Endothelial cell of umbilical vein (primary cell): Measurements from ENCODE around the gene SLMAP. TPM values are rescaled to one million over a fixed set of nuclear protein-coding genes. Genes with fewer than 3 reads are reported as not detected.

Source experiments
- BruUV-seq: library from RNA; stranded (reverse); fragments of 400-500 nt; replicated peaks from 2 replicates; lab custom pipeline; 2021; lab: Mats Ljungman, UMichigan
- CTCF ChIA-PET: fragments of 300-600, 350-600 bp; sonication (Branson Sonifier 250); formaldehyde crosslinking; loops from one replicate; lab custom pipeline; 2021; ENCODE audit warnings: antibody characterized with exemption, inconsistent platforms; lab: Charles Lee
- POLR2A ChIA-PET: fragments of 300-600, 350-600 bp; sonication (Branson Sonifier 250); formaldehyde crosslinking; loops from one replicate; lab custom pipeline; 2021; ENCODE audit warnings: antibody characterized with exemption, inconsistent platforms; lab: Charles Lee
- DNase-seq: peaks from one replicate; pipeline ENCODE4 v3.0.0-alpha.2; 2011; ENCODE audit warnings: low read depth, low spot score
- FAIRE-seq: peaks from 2 replicates; lab custom pipeline; 2011; peaks lifted over from hg19 to GRCh38; lab: Jason Lieb, UNC
- H2AFZ ChIP-seq: 2 replicates; pipeline ENCODE4 v1.6.0; 2012; ENCODE audit warnings: low read depth, low read length, control low read depth, inconsistent platforms
- H3K27ac ChIP-seq: 2 replicates; pipeline ENCODE4 v1.5.1; 2011; ENCODE audit warnings: low read depth, mild to moderate bottlenecking, control low read depth, low read length, moderate library complexity; ENCODE audit not compliant: insufficient read depth
- H3K27me3 ChIP-seq, 2 experiments: 2 replicates each; pipeline versions ENCODE4 v1.6.0 to v1.6.1; 2011; ENCODE audit warnings: low read length in 2 of 2, mixed read lengths in 1 of 2; ENCODE audit not compliant: control insufficient read depth in 2 of 2, insufficient read depth in 2 of 2
- H3K36me3 ChIP-seq, 2 experiments: 2 replicates in 1 of 2; 3 replicates in 1 of 2; pipeline ENCODE4 v1.5.1; 2011; ENCODE audit warnings: low read length in 2 of 2, mild to moderate bottlenecking in 1 of 2, moderate library complexity in 1 of 2; ENCODE audit not compliant: control insufficient read depth in 2 of 2, insufficient read depth in 2 of 2; ENCODE audit errors: extremely low read depth in 1 of 2
- H3K4me1 ChIP-seq: 3 replicates; pipeline ENCODE4 v1.5.1; 2011; ENCODE audit warnings: mild to moderate bottlenecking, low read length; ENCODE audit not compliant: control insufficient read depth, insufficient read depth; ENCODE audit errors: extremely low read depth
- H3K4me2 ChIP-seq: 2 replicates; pipeline ENCODE4 v1.6.1; 2011; ENCODE audit warnings: low read length, control low read depth, mixed read lengths; ENCODE audit not compliant: insufficient read depth
- H3K4me3 ChIP-seq, 3 experiments: fragments of 200-600 bp in 1 of 3; sonication (generic), shearing (Covaris generic) in 1 of 3; replicated peaks in 1 of 3; 2 replicates each; pipeline ENCODE4 v1.5.1; 2011 to 2016; ENCODE audit warnings: control low read depth in 3 of 3, low read length in 3 of 3, mild to moderate bottlenecking in 2 of 3, inconsistent platforms in 1 of 3, low read depth in 1 of 3, moderate library complexity in 1 of 3; ENCODE audit not compliant: insufficient read depth in 1 of 3
- H3K79me2 ChIP-seq: 2 replicates; pipeline ENCODE4 v1.6.0; 2012; ENCODE audit warnings: low read length, inconsistent platforms; ENCODE audit not compliant: control insufficient read depth, insufficient read depth
- H3K9ac ChIP-seq: replicated peaks from 2 replicates; pipeline ENCODE3; 2011; ENCODE audit warnings: low read length, control low read depth; ENCODE audit not compliant: insufficient read depth; ENCODE audit errors: extremely low read depth
- H3K9me1 ChIP-seq: replicated peaks from 3 replicates; pipeline ENCODE4 v1.6.0; 2011; ENCODE audit warnings: mild to moderate bottlenecking, low read length; ENCODE audit not compliant: control insufficient read depth, insufficient read depth; ENCODE audit errors: extremely low read depth
- H3K9me3 ChIP-seq: replicated peaks from 2 replicates; pipeline ENCODE4 v1.5.1; 2012; ENCODE audit warnings: low read length, inconsistent platforms; ENCODE audit not compliant: control insufficient read depth, insufficient read depth
- H4K20me1 ChIP-seq: replicated peaks from 2 replicates; pipeline ENCODE3; 2011; ENCODE audit warnings: mild to moderate bottlenecking, low read length; ENCODE audit not compliant: control insufficient read depth, insufficient read depth; ENCODE audit errors: extremely low read depth
- CTCF ChIP-seq, 2 donors: IDR thresholded peaks; 1 replicate in 1 of 2; 2 replicates in 1 of 2; pipeline ENCODE4 v1.5.1; 2011; ENCODE audit warnings: low read length in 2 of 2, mild to moderate bottlenecking in 2 of 2, moderate library complexity in 2 of 2, control low read depth in 1 of 2, inconsistent platforms in 1 of 2, low read depth in 1 of 2; ENCODE audit not compliant: insufficient read depth in 1 of 2; ENCODE audit errors: extremely low read depth in 1 of 2
- EZH2 ChIP-seq: IDR thresholded peaks from 2 replicates; pipeline ENCODE4 v1.6.1; 2012; ENCODE audit warnings: borderline replicate concordance, low read depth, mild to moderate bottlenecking, moderate library complexity, low read length, inconsistent platforms; ENCODE audit not compliant: severe bottlenecking
- FOS ChIP-seq: IDR thresholded peaks from 2 replicates; pipeline ENCODE4 v1.6.1; 2011; ENCODE audit warnings: mild to moderate bottlenecking, low read length, moderate library complexity, borderline replicate concordance; ENCODE audit not compliant: insufficient read depth
- GATA2 ChIP-seq: IDR thresholded peaks from 2 replicates; pipeline ENCODE4 v1.7.0; 2011; ENCODE audit warnings: low read depth, mild to moderate bottlenecking, moderate library complexity, mixed read lengths, low read length; ENCODE audit not compliant: insufficient read length, insufficient read depth
- JUN ChIP-seq: IDR thresholded peaks from 2 replicates; pipeline ENCODE4 v1.6.1; 2011; ENCODE audit warnings: borderline replicate concordance, low read depth; ENCODE audit not compliant: insufficient read length, insufficient read depth
- MAX ChIP-seq: IDR thresholded peaks from 2 replicates; pipeline ENCODE4 v1.6.1; 2011; ENCODE audit not compliant: insufficient read depth, insufficient read length
- MYC ChIP-seq: IDR thresholded peaks from one replicate; pipeline ENCODE4 v1.6.1; 2011; ENCODE audit warnings: mild to moderate bottlenecking, low read depth, low read length
- POLR2A ChIP-seq: IDR thresholded peaks from 2 replicates; pipeline ENCODE4 v1.6.1; 2012; ENCODE audit warnings: low read depth, mild to moderate bottlenecking, control low read depth, low read length
- POLR2AphosphoS5 ChIP-seq: IDR thresholded peaks from 2 replicates; pipeline ENCODE4 v1.6.1; 2012; ENCODE audit warnings: low read depth, mild to moderate bottlenecking, control low read depth, low read length, moderate library complexity; ENCODE audit not compliant: insufficient read depth
- dilution Hi-C: fragments of 300-500 bp; cut with MboI; formaldehyde crosslinking; loops from one replicate; pipeline ENCODE4 v1.15.0; 2019; ENCODE audit warnings: low sequenced_read_pairs; ENCODE audit not compliant: extremely low pct_ligation_motif_present
- intact Hi-C: fragments of 100-400 bp; cut with micrococcal nuclease; formaldehyde crosslinking; loops from one replicate; pipeline ENCODE4 v1.10.0; 2022
- polyA plus RNA-seq, 4 experiments: library from polyadenylated mRNA; depleted of rRNA in 3 of 4; stranded (reverse) in 3 of 4; unstranded in 1 of 4; fragments of >200 nt; gene quantifications; 2 replicates each; pipeline versions ENCODE4 v1.2.1 to v1.2.3, GENCODE V29; 2011 to 2012; ENCODE audit warnings: missing spikeins in 1 of 4
- total RNA-seq: library from RNA; stranded (reverse); gene quantifications from 2 replicates; pipeline ENCODE4 v1.2.3, GENCODE V29; 2021

SLMAP gene
- total and polyA plus RNA-seq, 2 donors (not counting 3 experiments of a cell fraction or from before 2014, with no cell fraction given): 9.8 to 54.7 TPM

GRCh38 chr3:57805266-57805665 is 49.2 kb downstream of the SLMAP start:
- H3K4me1 ChIP-seq: peaks cover 27% of the 10 kb centered on the region
- H4K20me1 ChIP-seq: no peaks in the 10 kb centered on the region
- no peak for DNase-seq
- no peaks in the 10 kb centered on the region for H3K9me1 ChIP-seq
- H3K27me3 ChIP-seq: no peaks in the 10 kb centered on the region
- no peaks in the 10 kb centered on the region for H3K9me3 ChIP-seq
- peaks cover 67% of the 10 kb centered on the region for H3K79me2 ChIP-seq
- no peaks in the 10 kb centered on the region for H3K36me3 ChIP-seq
- dilution Hi-C loops (no loop called here), intact Hi-C loops (no loop called here)
- no peak overlapping the region for H2AFZ ChIP-seq
- H3K4me3 ChIP-seq: no peak overlapping the region
- no peak for TF ChIP-seq POLR2A
- TF ChIP-seq MYC: no peak
- no peak for TF ChIP-seq CTCF (IDR thresholded peaks at IDR 0.05; ENCODE audit: extremely low read depth in 1 of 2, insufficient read depth in 1 of 2, low read depth in 1 of 2, low read length in 2 of 2)
- no peak for TF ChIP-seq GATA2
- no peak for TF ChIP-seq POLR2AphosphoS5
- TF ChIP-seq JUN: no peak
- TF ChIP-seq FOS: no peak
- no peak for TF ChIP-seq MAX
- no peak for TF ChIP-seq EZH2
- FAIRE-seq: no peak
- POLR2A ChIA-PET: interaction anchor here (0.7 kb wide), 1 partner anchor 12 kb away, joined by 3 read pairs; no protein-coding TSS in a partner anchor
- H3K9ac ChIP-seq: no peak overlapping the region
- H3K4me2 ChIP-seq: no peak overlapping the region
- CTCF ChIA-PET: interaction anchor here (0.7 kb wide), 1 partner anchor 19 kb away, joined by 3 read pairs; no protein-coding TSS in a partner anchor
- BruUV-seq: no TSS peak
- H3K27ac ChIP-seq: no peak overlapping the region
